Spleen (tissue), 11 donors: ENCODE measurements around the gene KRTAP3-1. TPM values are rescaled to one million over a fixed set of nuclear protein-coding genes. Genes with fewer than 3 reads are reported as not detected.

Experiments used
- DNase-seq: peaks from one replicate; pipeline ENCODE4 v3.0.0-alpha.2; 2020
- H3K27ac ChIP-seq, 8 donors: fragments of 200-600 bp; sonication (generic) in 7 of 8; 1 replicate in 4 of 8; 2 replicates in 4 of 8; pipeline versions ENCODE4 v1.5.0 to v1.8.0; 2016 to 2021; ENCODE audit warnings: inconsistent platforms in 4 of 8, mild to moderate bottlenecking in 4 of 8, moderate library complexity in 1 of 8
- H3K27me3 ChIP-seq, 7 donors: fragments of 200-600 bp; sonication (generic) in 6 of 7; replicated peaks in 1 of 7; 1 replicate in 4 of 7; 2 replicates in 3 of 7; pipeline versions ENCODE4 v1.5.0 to v1.8.0; 2016 to 2021; ENCODE audit warnings: inconsistent platforms in 3 of 7, mild to moderate bottlenecking in 1 of 7
- H3K36me3 ChIP-seq, 6 donors: fragments of 200-600 bp; sonication (generic) in 5 of 6; 1 replicate in 4 of 6; 2 replicates in 2 of 6; pipeline versions ENCODE4 v1.5.0 to v1.8.0; 2016 to 2021; ENCODE audit warnings: inconsistent platforms in 2 of 6
- H3K4me1 ChIP-seq, 6 donors: fragments of 200-600 bp; sonication (generic) in 5 of 6; 1 replicate in 3 of 6; 2 replicates in 3 of 6; pipeline versions ENCODE4 v1.5.0 to v1.8.0; 2016 to 2021; ENCODE audit warnings: inconsistent platforms in 3 of 6
- H3K4me3 ChIP-seq, 8 donors: fragments of 200-600 bp; sonication (generic) in 7 of 8; 1 replicate in 4 of 8; 2 replicates in 4 of 8; pipeline versions ENCODE4 v1.5.0 to v1.8.0; 2016 to 2021; ENCODE audit warnings: inconsistent platforms in 4 of 8, mild to moderate bottlenecking in 4 of 8, moderate library complexity in 2 of 8
- H3K9me3 ChIP-seq, 8 donors: fragments of 200-600 bp; sonication (generic) in 7 of 8; 1 replicate in 4 of 8; 2 replicates in 4 of 8; pipeline versions ENCODE4 v1.5.0 to v1.8.0; 2016 to 2021; ENCODE audit warnings: inconsistent platforms in 4 of 8
- POLR2A ChIP-seq, 3 donors: fragments of 450-650 bp; IDR thresholded peaks; one replicate each; pipeline ENCODE4 v1.5.1; 2017; ENCODE audit warnings: antibody characterized with exemption in 3 of 3, mild to moderate bottlenecking in 1 of 3
- POLR2AphosphoS5 ChIP-seq, 3 donors: sonication (generic); formaldehyde crosslinking; IDR thresholded peaks; one replicate each; pipeline ENCODE4 v1.5.1; 2017; ENCODE audit warnings: antibody characterized with exemption in 3 of 3
- WGBS, 5 donors: extraction: QIAGEN DNeasy Blood & Tissue Kit in 3 of 5; methylation state at CpG; one replicate each; pipeline versions ENCODE4 v1.1.5 to v1.1.7; 2013 to 2018; 5-methylcytosine and 5-hydroxymethylcytosine counted together
- intact Hi-C: fragments of 100-400 bp; cut with DNase I; formaldehyde crosslinking; loops from one replicate; pipeline ENCODE4 v1.15.0; 2023; ENCODE audit warnings: low total_unique reads
- polyA plus RNA-seq, 3 donors: library from polyadenylated mRNA; stranded (reverse); fragments of 200-250 nt; gene quantifications; one replicate each; pipeline ENCODE4 v1.2.1, GENCODE V29; 2013
- total RNA-seq, 7 donors: library from RNA; depleted of rRNA in 3 of 7; stranded (reverse); fragments of >200 nt in 3 of 7; fragmentation: NEBNext Ultra II Directional in 4 of 7; extraction: Animal tissue kit (Norgen Biotek cat#: 25700) in 4 of 7; gene quantifications; one replicate each; pipeline versions ENCODE4 v1.1.0 to v1.2.1, GENCODE V29; 2016 to 2021
- TF ChIP-seq, protein P1 (sequence below), 11 experiments: fragments of 200-600 bp in 7 of 11; fragments of 450-650 bp in 4 of 11; sonication (generic) in 4 of 11; IDR thresholded peaks in 8 of 11; conservative IDR thresholded peaks in 3 of 11; 1 replicate in 7 of 11; 2 replicates in 4 of 11; pipeline versions ENCODE4 v1.4.0 to v1.8.0; 2016 to 2021; ENCODE audit warnings: antibody characterized with exemption in 11 of 11, inconsistent platforms in 4 of 11, mild to moderate bottlenecking in 1 of 11
- donor health status: healthy with polysubstance abuse.
- donor health status: DM: no; HTN: no; CAD: no; lungs with moderate emphysema.
- donor health status: DM: no; HTN: no; CAD: no.
- donor health status: Bipolar disorder and iron deficiency.
- donor health status: healthy.
- donor health status: DM: no; HTN: no; CAD: no.
- donor health status: DM: yes; HTN: yes; CAD: no.

Gene KRTAP3-1
- total and polyA plus RNA-seq, 10 donors, result not detected

- H3K27me3 ChIP-seq, result peaks cover 0 to 23% (median 4%) of the 10 kb centered on the region in 7 donors
- H3K4me3 ChIP-seq, result no peak within 1 kb of the TSS
- 84 to 92% (median 85%) methylated on average over 8 to 12 of the region's 12 CpGs for WGBS, 5 donors
- TF ChIP-seq POLR2AphosphoS5 (IDR thresholded peaks at IDR 0.05), result no peak
- no peak for TF ChIP-seq POLR2A (IDR thresholded peaks at IDR 0.05)
- TF ChIP-seq, protein P1, sequence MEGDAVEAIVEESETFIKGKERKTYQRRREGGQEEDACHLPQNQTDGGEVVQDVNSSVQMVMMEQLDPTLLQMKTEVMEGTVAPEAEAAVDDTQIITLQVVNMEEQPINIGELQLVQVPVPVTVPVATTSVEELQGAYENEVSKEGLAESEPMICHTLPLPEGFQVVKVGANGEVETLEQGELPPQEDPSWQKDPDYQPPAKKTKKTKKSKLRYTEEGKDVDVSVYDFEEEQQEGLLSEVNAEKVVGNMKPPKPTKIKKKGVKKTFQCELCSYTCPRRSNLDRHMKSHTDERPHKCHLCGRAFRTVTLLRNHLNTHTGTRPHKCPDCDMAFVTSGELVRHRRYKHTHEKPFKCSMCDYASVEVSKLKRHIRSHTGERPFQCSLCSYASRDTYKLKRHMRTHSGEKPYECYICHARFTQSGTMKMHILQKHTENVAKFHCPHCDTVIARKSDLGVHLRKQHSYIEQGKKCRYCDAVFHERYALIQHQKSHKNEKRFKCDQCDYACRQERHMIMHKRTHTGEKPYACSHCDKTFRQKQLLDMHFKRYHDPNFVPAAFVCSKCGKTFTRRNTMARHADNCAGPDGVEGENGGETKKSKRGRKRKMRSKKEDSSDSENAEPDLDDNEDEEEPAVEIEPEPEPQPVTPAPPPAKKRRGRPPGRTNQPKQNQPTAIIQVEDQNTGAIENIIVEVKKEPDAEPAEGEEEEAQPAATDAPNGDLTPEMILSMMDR (IDR thresholded peaks at IDR 0.05 in 8 of 11, conservative IDR thresholded peaks at IDR 0.05 in 3 of 11), result no peak
- H3K9me3 ChIP-seq, result no peaks in the 10 kb centered on the region
- no peak within 1 kb of the TSS for H3K27ac ChIP-seq
- intact Hi-C loops, result no loop called here
- no peaks in the 10 kb centered on the region for H3K4me1 ChIP-seq
- no peak for DNase-seq
- no peaks in the 10 kb centered on the region for H3K36me3 ChIP-seq
Observed at GRCh38 chr17:41029633-41030245, 20.8 kb upstream of the KRTAP3-1 start, which contains the start of gene KRTAP1-4. KRTAP1-4 (minus strand) TSS chr17:41030195; CDS start chr17:41030078, 117 bp downstream.

GRCh38 chr17:41026715-41027471 is 18.0 kb upstream of the KRTAP3-1 start, which contains the start of gene KRTAP1-5:
KRTAP1-5 (minus strand) TSS chr17:41027208; CDS start chr17:41027155, 53 bp downstream.
- no peak for TF ChIP-seq POLR2A (IDR thresholded peaks at IDR 0.05)
- intact Hi-C loops, result no loop called here
- DNase-seq, result no peak

DNA sequence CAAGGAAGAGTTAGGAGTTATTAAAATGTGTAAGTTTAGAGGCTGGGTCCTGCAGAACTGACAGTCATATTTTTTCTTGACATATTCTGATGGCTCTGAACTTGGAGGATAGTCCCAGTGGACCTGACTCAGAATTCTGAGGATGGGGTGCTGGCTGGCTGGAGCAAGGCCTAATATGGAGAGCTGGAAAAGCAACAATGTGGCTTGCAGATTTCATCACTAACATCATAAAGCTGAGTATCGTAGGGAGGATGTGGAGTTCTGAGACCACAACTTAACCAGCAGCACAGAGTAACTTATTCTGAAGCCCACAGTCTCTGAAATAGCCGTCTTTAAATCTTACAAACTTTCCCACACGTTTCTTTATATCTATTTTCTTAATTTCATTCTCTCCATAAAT is 15.8 kb upstream of the KRTAP3-1 start:
- H3K27me3 ChIP-seq, result peaks cover 0 to 21% (median 2%) of the 10 kb centered on the region in 7 donors
- no peak overlapping the region for H3K4me3 ChIP-seq
- intact Hi-C loops, result no loop called here
- peaks cover 0 to 12% (median 0%) of the 10 kb centered on the region in 8 donors for H3K9me3 ChIP-seq
- H3K36me3 ChIP-seq, result no peaks in the 10 kb centered on the region
- H3K4me1 ChIP-seq, result no peaks in the 10 kb centered on the region
- 65 to 84% (median 78%) methylated on average over 3 of the region's 3 CpGs for WGBS, 5 donors
- TF ChIP-seq POLR2A (IDR thresholded peaks at IDR 0.05), result no peak
- TF ChIP-seq POLR2AphosphoS5 (IDR thresholded peaks at IDR 0.05), result no peak
- TF ChIP-seq, protein P1 (IDR thresholded peaks at IDR 0.05 in 8 of 11, conservative IDR thresholded peaks at IDR 0.05 in 3 of 11), result no peak
- H3K27ac ChIP-seq, result no peak overlapping the region
- no peak for DNase-seq

More at GRCh38 chr17:41026715-41027471, 18.0 kb upstream of the KRTAP3-1 start, which contains the start of gene KRTAP1-5:
- Histone ChIP-seq H3K27ac (no peak within 1 kb of the TSS), H3K4me3 (no peak within 1 kb of the TSS), H3K4me1 (no peaks in the 10 kb centered on the region), H3K9me3 (peaks cover 0 to under 1% (median 0%) of the 10 kb centered on the region in 8 donors), H3K27me3 (peaks cover 0 to 23% (median 4%) of the 10 kb centered on the region in 7 donors), H3K36me3 (no peaks in the 10 kb centered on the region)
- 63 to 84% (median 82%) methylated on average over 5 to 9 of the region's 9 CpGs for WGBS, 5 donors

GRCh38 chr17:41020336-41020735 is 11.4 kb upstream of the KRTAP3-1 start:
- no peak for DNase-seq
- TF ChIP-seq, protein P1 (IDR thresholded peaks at IDR 0.05 in 8 of 11, conservative IDR thresholded peaks at IDR 0.05 in 3 of 11), result no peak
- no peak for TF ChIP-seq POLR2AphosphoS5 (IDR thresholded peaks at IDR 0.05)
- no peak for TF ChIP-seq POLR2A (IDR thresholded peaks at IDR 0.05)
- no peak overlapping the region for H3K4me3 ChIP-seq
- H3K9me3 ChIP-seq, result peaks cover 0 to 12% (median 0%) of the 10 kb centered on the region in 8 donors
- no peak overlapping the region for H3K27ac ChIP-seq
- intact Hi-C loops, result no loop called here
- no peaks in the 10 kb centered on the region for H3K4me1 ChIP-seq
- H3K27me3 ChIP-seq, result no peaks in the 10 kb centered on the region
- H3K36me3 ChIP-seq, result no peaks in the 10 kb centered on the region
